GM19328 (cell line): ENCODE results near the gene B4GALT1.
"Not testable (repeated sequence)": the region's sequence is repeated elsewhere in the genome, so short reads cannot be mapped to it uniquely, and the experiment has no call there.

Source experiments
- ATAC-seq: cut with Tn5 transposase; IDR thresholded peaks from one replicate; pipeline ENCODE4 v1.9.1; 2021; ENCODE audit warnings: mild to moderate bottlenecking, moderate library complexity; ENCODE audit not compliant: unreplicated experiment

The B4GALT1 gene

DNA sequence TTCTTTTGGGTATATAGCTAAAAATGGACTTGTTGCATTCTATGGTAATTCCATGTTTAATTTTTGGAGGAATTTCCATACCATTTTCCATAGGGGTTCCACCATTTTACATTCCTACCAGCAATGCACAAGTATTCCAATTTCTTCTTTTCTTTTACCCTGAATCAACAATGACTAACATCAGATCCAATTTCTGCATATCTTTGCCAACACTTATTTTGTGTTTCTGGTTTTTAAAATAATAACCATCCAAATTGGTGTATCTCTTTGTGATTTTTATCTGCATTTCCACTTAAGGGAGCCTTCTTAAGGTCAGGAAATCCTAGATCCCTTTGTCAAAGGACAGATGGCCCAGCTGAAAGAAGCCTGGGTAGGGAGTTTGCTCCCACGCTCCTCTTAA lies 61.2 kb downstream of the B4GALT1 start:
- no peak for ATAC-seq

DNA sequence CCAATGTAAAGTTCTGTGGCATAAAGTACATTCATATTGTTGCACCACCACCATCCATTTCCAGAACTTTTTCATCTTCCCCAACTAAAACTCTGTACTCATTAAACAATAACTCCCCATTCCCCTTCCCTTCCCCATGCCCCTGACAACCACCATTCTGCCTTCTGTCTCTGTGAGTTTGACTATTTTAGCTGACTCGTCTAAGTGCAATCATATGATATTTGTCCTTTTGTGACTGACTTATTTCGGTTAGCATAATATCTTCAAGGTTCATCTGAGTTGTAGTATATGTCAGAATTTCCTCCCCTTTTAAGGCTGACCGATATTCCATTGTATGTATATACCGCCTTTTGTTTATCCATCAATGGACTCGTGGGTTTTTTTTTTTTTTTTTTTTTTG lies 61.6 kb downstream of the B4GALT1 start:
- ATAC-seq: no peak

DNA sequence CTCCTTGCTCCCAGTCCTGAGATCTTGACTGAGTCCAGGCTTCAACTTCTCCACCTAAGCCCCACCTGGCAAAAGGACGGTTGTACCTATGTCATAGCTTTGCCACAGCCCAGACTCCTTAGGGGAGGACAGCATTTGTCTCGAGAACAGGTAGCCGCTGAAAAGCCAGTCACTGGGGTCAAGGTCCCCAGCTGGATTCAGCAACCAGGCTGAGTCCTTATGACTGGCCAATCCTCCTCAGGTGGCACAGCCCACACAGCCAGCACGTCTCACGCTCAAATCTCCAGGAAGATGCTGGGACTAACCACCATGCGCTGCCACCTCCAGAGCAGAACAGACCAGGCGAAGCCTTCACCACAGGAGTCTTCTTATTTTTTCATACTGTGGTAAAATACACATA lies 62.7 kb downstream of the B4GALT1 start:
- ATAC-seq: no peak

DNA sequence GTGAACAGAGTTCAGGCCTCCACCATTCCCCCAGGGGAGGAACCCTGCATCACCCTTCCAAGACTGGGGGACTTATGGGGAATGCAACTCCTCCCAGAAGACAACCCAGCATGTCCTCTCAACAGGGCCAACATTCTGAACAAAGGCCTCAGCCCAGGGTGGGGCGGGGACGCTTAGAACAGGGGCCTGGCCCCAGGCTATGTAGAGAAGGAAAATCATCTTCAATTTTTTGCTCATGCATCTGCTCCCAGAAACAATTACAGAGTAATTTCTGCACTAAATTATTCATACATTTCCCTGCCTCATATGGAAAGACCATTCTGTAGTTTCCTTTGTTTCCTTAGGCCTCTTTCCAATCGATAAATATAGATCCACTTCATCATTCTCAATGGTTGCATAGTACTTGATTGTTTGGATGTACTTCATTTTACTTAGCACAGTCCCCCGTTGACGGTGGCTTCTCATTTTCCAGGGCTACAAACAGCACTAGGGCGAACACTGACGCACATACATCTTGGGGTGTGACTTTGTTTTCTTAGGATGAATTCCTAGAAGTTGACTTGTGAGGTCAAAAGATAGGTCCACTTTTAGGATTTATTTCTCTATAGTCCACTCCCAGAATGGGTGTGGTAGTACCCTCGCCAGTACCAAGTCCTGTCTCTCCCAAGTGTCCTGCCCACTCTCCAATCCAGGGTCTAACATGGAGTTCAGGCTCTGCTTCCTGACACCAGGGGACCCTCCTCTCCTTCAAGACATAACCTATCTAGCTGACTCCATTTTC lies 63.4 kb downstream of the B4GALT1 start:
- ATAC-seq: no peak

DNA sequence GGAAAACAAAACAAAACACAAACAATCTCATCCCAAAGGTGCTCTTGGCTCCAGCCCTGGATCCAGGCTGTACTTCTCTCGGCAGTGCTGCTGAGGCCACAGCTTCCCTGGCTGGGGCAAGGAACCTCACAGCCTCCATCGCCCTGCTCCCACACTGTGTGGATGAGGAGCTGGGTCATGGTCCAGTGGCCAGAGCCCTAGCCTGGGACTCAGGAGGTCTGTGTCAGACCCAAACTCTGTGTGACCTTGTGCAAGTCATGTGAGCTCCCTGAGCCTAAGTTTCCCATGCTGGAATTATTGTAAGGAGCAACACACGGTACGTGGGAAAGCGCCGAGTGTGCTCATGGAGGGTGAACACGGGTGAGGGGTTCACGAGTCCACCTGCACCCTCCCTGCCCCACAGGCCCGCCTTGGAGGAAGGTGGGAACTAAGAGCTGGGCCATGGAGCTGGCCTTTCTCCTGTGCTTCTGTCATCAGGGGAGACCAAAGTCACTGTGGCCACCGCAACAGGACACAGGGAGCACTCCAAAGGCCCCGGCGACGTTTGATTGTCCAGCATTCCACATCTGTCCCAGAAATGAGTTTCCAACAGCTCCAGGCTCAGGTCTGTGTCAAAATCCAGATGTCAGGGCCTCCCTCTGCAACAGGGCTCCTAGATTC lies 64.5 kb downstream of the B4GALT1 start:
- ATAC-seq: no peak

DNA sequence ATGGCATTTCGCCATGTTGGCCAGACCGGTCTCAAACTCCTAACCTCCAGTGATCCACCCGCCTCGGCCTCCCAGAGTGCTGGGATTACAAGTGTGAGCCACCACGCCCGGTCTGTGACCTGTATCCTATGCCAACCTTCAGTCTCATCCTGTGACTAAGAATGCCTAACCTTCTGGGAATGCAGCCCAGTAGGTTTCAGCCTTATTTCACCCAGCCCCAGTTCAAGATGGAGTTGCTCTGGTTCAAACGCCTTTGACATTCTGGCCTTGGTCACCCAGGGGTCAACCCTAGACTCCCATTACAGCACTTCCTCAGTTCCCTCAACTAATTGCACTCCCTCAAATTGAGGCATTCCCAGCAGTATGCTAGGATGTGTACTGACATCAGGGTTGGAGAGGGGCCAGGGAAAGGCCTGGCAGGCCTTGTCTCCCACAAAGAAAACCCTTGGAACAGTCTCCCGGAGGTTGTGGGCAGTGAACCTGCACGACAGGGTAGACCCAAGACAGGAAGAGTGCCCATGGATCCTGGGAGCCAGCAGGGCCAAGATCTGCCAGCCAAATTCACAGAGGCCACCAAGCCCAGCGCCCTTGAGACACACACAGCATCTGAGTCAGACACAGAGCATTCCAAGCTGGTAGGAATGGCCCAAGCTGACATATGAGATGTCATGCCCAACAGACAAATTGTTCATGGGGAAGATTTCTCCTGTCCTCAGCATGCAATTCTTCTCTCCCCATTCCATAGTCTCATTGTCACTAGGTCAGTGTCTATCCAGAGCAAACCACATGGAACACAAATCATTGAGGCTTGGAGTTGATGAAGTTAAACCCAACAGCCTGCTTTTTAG lies 65.8 kb downstream of the B4GALT1 start:
- ATAC-seq: no peak

DNA sequence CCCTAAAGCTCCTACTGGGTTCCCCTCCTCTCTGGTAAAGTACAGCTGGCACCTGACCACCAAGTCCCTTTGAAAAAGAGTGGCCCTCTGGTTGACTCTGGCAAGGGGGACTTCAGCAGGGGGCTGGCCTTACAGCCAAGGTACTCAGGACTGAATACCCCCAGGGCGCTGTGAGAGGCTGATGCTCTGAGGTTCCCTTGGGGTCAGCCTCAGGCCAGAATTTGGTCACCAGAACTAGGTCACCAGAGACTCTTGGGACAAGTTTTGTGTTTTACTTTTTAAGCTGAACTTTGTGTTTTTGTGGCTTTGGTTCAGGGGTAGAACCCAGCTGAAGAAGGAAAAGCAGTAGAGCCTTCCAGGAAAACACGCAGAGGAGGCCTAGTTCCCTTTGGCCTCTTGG lies 67.4 kb downstream of the B4GALT1 start:
- no peak for ATAC-seq

DNA sequence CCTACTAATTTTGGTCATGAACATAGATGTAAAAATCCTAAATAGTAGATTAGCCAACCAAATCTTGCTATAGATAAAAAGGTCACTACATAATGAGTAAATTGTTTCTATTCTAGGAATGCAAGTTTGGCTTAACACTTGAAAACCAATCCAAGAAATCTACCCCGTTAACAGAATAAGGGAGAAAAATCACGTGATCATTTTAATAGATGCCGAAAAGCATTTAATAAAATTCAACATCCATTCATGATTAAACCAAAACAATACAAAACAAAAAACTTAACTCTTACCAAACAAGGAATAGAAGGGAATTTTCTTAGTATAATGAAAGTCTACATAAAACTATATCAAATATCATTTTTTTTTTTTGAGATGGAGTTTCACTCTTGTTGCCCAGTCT lies 69.9 kb downstream of the B4GALT1 start:
- ATAC-seq: no peak

DNA sequence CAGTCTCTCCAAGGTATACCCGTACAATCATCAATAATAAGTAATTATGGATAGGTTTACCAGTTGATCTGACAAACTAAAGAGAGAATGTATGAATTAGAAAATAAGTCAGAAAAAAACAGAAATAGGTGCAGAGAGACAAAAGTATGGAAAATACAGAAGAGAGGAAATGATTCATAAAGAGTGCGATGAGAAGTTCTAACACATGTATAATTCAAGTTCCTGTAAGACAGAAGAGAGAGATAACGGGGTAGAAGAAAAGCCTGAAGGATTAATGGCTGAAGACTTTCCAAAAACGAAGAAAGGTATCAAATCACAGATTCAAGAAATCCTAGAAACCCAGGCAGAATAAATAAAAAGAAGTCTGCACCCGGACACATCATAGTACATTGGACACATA lies 74.5 kb downstream of the B4GALT1 start:
- no peak for ATAC-seq

DNA sequence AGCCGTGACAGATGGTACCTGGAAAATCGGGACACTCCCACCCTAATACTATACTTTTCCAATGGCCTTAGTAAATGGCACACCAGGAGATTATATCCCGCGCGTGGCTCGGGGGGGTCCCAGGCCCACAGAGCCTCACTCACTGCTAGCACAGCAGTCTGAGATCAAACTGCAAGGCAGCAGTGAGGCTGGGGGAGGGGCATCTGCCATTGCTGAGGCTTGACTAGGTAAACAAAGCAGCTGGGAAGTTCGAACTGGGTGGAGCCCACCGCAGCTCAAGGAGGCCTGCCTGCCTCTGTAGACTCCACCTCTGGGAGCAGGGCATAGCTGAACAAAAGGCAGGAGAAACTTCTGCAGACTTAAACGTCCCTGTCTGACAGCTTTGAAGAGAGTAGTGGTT lies 81.5 kb downstream of the B4GALT1 start:
- ATAC-seq: not testable (repeated sequence)

DNA sequence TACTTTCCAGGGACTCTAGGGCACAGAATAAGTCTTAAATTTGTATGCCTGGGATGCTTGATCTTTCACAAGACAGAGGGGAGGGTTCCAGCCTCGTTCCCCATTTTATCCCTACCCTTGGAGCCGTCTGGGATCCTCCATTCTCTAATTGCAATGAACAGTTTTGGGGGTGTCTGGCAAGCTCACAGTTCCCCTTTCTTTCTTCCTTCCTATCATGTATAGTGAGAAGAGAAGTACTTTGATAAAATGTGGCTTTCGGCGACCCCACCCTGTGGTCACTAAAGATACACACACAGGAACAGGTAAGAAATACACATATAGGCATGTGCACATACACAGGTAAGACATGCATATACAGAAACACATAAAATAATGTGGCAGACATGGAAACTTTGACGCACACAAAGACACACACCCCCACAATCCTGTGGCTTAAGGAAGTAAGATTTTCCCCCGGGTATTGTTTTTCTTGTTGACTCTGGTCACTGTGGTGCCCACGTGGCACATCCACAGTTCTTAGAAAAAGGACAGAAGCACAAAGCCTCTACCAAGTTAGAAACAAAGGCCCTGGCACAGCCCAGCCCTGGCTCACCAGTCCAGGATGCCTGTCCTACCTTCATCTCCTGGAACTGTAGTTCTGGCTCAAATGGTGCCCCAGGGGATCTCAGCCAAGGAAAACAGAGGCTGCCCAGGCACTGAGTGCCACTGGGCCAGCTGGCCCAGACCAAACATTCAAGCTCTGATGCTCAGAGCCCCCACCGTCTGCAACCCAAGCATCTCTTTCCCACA lies 84.4 kb downstream of the B4GALT1 start:
- ATAC-seq: no peak

DNA sequence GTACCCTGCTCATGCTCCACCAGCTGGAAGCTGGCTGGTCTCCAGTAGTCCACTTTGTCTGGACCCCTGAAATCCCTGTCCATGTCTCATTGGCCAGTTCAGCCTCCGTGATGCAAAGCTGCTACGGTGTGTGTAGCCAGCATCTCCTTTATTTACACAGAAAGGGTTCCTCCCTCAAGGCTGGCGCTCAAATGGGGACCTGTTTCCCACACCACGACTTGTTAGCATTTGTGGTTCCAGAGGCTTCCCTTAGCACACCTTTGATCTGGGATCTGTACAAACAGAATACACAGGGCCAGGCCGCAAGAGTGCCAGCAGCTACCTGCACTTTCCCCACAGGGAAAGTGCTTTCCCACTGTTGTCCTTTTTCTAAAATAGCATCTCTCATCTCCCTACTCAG lies 85.0 kb downstream of the B4GALT1 start:
- ATAC-seq: no peak

DNA sequence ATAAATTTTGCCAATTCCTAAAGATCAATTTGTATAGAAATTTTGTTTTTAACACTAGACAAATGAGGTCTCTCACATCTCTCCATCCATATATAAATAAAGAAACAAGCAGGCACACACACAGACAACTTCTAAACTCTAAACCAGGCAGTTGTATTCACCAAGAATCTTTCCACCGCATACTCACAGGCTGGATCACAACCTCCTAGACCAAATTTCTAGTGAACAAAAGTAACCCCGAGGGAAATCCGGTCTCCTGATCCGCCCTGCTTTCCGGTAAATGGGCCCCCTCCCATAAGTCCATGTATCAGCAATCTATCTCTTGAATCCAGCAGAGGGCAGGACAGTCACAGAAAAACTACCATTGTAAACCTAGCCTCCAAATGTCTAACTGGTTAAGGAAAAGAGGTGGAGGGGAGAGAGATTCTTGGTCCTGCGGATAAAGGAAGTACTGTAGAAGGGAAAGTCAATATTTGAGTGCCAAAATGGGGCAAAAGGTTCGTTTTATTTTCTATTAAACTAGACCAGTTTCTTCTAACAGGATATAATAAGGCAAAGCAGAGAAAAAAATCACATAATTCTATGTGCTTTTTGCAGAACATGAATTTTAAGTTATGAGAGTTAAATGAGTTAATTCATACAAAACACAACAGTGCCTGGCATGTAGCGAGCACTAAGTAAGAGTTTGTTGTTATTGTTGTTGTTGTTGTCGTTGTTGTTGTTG lies 85.8 kb downstream of the B4GALT1 start:
- ATAC-seq: peak; percentile 45

DNA sequence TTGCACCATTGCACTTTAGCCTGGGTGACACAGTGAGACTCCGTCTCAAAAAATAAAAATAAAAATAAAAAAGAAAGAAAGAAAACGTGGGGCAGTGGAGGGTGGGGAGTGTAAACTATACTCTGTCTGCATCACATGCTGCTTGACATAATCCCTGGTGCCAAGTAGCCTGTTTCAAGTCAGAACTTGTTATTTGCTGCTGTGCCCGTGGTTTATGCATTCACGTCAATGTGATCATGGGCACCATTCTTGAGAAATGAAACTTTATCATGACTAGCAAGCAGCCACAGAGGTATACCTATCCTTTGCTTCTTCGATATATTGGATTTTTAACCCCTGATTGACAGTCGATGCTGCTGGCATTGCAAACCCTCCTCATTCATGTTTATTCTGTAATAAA lies 86.6 kb downstream of the B4GALT1 start:
- no peak for ATAC-seq

DNA sequence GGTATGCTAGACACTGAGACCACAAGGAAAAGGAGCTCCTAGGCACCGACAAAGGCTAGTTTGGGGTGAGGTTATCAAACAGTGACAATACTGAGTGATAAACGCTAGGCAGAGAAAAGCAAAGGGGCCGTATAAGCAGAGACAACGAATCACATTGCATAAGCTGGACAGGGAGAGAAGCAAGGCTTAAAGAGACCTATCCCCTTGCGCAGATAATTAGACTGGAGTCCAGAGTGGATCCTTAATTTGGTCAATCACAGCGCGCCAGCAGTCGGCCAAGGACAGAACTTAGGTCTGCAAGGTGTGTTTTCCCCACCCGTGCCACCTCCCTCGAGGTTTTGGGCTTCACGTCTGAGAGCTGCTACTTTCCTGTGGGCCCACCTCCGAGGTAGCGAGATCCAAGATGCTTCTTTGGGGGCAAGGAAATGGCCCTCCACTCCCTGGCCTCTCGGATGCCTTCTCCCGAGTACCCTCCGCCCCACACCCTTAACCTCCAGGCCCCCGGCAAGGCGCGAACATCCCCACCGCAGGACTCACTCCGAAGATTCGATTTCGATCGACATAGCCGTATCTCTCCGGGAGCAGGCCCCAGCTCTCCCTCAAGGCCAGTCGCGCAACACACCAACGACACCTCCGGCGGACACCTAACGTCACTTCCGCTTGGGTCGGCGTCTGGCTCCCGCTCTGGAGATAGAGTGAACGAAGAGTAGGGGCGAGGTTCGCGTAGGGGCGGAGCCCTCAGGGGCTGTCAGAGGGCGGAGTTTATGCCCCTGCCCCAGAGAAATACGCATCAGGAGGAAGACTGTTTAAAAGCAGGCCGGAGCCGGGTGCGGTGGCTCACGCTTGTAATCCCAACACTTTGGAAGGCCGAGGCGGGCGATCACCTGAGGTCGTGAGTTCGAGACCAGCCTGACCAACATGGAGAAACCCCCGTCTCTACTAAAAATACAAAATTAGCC lies 90.8 kb downstream of the B4GALT1 start, which contains the start of gene SMU1:
Gene SMU1, minus strand, starts transcription at position 629 of the 959 bp plus-strand sequence. Its CDS starts 66 bp downstream, at position 563.
- ATAC-seq: peak; percentile 99

DNA sequence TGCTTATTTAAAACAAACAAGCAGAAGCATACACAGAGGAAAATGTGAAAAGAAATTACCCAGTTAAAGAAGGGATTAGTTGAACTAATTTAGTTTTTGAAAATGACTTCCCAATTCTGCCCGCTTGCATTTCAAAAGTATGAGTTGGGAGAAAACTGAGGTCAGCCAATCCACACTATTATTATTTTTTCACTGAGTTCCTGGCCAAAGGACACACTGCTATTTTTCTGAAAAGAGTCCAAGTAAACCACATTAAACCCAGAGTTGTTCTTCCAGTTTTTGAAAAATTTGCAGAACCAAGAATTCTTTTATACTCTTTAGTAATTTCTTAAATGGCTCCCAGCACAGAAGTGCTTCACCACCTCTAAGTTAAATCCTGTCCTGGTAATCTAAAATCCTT lies 98.1 kb downstream of the B4GALT1 start:
- no peak for ATAC-seq

DNA sequence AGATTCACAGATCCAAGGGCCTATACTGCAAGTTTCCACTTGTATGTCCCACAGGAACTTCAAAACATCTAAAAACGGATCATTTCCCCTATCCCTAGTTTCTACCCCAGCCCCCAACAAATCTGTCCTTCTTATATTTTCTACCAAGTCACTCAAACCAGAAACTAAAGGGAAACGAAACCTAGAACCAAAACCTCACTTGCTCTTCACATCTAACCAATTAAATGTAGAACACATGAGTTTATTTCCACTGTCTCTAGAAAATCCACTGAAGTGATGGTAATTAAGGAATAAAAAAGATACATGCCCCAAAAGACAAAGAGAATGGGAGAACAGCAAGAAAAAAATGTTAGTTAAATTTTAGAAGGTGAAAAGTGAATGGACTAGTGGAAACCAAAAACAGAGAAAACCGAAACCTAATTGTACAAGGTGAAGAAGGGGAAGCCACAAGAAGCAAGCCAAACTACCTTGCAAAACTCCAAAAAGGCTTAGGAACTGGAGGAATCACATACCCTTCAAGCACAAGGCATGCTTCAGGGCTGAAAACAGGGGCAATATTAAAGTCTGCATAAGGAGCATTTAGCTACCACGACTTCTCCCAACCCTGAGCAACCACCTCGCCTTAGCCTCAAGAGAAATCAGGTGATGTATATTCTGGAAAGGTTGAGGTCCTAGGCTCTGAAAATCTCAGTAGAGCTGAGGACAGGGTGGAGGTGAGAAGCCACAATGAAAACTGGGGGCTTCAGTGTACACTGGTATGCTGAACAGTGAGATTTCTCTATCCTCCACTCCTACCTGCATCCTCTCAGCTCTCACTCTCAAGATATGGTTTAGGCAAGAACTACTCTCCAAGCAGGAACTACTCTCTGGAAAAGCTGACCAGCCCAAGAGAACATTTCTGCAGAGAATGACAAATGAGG lies 101.7 kb downstream of the B4GALT1 start:
- peak; percentile 60 for ATAC-seq
